Activated CD4-positive, CD25-positive, alpha-beta regulatory T cell (primary cell): ENCODE data around the gene SCTR.
"Not testable (repeated sequence)": the region's sequence is repeated elsewhere in the genome, so short reads cannot be mapped to it uniquely, and the experiment has no call there.

Experiments used
- DNase-seq, 4 experiments: peaks; one replicate each; lab custom pipeline; 2025; lab: John Stamatoyannopoulos, UW

The SCTR gene

GRCh38 chr2:119407430-119408220 is 116.7 kb downstream of the SCTR start:
- no peak for DNase-seq

GRCh38 chr2:119405151-119405550 is 119.1 kb downstream of the SCTR start:
- DNase-seq = no peak

GRCh38 chr2:119403618-119404017 is 120.7 kb downstream of the SCTR start:
- DNase-seq = not testable (repeated sequence)

- DNase-seq = no peak
Measured at GRCh38 chr2:119402645-119403560, 121.4 kb downstream of the SCTR start.

GRCh38 chr2:119402106-119402505 is 122.2 kb downstream of the SCTR start:
- DNase-seq = no peak

- DNase-seq = no peak
Measured at GRCh38 chr2:119397196-119397595, 127.1 kb downstream of the SCTR start.

GRCh38 chr2:119393971-119394748 is 130.1 kb downstream of the SCTR start:
- no peak for DNase-seq
